GM15510 (cell line): ENCODE data around the gene RPTOR.

Experiments used
- POLR2A ChIP-seq: IDR thresholded peaks from 3 replicates; pipeline ENCODE4 v1.6.1; 2011; ENCODE audit warnings: borderline replicate concordance; ENCODE audit not compliant: insufficient read length; ENCODE audit errors: extremely low read depth

RPTOR gene

DNA sequence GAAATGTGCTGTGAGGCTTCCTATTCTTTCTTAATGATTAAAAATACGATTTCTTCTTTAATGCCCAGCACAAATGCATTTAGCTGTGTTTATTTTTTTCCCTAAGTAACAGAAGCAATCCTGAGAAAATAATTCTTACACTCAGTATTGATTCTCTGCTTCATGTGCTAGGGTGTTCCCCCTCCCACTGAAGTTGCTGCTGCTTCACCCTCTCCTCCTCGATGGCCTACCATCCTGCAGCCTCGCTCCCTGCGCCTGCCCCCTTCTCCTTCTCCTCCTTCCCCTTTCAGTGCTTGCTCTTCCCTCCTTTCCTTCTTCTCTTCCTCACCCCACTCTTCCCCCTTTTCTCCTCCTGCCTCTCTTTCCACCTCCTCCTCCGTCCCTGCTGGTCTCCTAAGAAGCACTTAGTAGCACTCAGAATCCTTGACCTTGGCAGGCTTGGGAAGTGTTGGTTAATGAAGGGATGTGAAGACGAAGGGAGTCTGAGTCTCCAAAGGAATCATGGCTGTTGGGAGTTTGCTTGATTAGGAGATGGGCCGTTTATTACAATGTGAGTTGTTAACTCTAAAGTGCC is 119.7 kb downstream of the RPTOR start:
- no peak for TF ChIP-seq POLR2A

- no peak for TF ChIP-seq POLR2A
Observed at GRCh38 chr17:80665792-80666191, 121.2 kb downstream of the RPTOR start.

DNA sequence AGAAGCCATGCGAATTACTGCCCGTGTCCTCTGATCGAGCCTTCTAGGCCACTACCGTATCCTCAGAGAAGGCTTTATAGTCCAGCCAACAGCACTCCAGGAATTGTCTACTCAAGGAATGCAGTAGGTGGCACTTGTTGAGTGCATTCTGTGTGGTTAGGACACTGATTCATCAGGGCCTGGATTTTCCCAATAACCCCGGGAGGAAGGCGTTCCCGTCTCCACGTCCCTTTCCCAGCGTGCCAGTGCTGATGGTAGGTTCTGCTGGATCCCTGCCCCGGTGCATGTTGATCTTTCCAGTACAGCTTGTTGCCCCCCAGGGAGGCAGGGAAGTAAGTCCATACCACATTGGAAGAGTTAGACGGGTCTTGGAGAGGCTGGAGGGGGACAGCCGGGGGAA is 122.2 kb downstream of the RPTOR start:
- no peak for TF ChIP-seq POLR2A

GRCh38 chr17:80667462-80668277 is 123.0 kb downstream of the RPTOR start:
- no peak for TF ChIP-seq POLR2A

DNA sequence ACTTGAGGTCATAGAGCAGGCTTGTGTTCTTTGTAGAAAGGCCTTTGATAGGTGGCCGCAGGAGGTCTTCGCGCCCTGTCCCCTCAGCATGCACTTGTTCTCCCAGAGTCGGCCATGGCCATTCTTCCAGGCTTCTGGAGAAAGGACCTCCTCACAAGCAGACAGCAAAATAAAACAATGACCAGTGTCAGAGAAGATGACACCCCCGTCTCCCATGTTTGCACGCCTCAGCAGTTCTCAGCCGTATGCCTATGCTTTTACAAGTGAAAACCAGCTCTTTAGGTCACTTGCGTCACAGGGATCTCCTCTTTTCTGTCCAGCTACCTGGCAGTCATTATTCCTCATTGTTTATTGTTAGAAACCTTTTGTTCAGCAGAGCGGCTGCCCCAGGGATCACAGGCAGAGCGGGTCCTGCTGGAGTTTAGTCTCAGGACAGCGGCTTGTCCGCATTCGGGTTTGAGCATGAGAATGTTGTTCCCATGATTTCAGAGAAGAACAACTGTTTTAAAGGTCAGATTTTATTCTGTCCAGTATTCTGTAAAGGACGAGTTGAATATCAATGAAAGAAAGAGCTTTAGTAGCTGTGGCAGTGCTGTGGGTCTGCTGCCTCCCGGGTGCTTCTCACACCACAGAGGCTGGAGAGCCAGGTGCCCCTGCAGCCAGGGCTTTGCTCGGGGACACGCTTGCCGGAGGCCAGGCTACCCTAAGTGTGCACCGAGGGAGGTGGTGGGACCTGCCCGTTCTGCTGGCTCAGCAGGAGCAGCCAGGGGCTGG is 123.9 kb downstream of the RPTOR start:
- no peak for TF ChIP-seq POLR2A

DNA sequence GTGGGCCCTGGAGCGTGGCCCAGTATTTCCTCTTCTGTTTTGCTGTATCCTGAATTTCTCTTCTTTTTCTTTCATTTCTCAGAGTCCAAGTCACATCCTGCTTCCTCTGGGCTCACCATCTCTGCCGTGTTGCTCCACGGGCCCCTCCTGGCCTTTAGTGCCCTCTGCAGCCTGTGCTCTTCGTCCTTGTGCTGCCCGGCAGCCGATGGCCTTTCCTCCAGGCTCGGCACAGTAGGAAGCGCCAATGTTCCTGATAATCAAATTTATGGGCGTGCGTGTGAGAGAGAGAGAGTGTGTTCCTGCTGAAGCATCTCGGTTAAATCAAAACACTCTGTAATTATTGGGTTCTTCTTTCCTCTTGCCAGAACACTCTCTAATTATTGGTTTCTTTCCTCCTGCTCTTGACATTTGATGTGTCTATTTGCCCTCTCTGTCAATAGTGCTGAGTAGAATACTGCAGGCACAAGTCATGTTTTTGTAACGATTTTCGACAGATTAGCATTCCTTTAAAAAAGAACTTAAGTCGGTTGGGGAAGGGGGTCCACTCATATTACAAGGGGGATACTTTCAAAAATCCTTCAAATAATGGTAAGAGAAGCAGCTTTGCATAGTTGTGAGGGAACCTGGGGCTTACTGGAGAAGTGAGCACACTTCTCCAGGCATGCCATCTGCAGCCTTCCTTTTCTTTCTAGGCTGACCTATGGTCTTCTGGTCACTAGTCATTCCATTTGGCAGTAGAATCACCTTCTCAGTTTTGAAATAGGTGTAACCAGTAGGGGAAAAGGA is 126.6 kb downstream of the RPTOR start:
- TF ChIP-seq POLR2A, result no peak

DNA sequence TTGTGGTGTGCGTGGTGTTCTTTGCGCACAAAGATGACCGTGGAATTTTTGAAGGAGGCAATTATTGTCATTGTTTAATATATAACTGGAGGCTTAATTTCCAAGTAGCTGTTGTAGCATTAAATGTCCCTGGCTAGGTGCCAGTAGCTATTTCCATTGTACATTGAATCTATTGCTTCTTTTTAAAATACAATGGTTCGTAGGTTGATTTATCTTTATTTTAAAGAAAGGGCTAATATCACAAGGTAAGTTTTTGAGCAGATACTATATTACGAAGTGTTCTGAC is 127.1 kb downstream of the RPTOR start:
- no peak for TF ChIP-seq POLR2A

DNA sequence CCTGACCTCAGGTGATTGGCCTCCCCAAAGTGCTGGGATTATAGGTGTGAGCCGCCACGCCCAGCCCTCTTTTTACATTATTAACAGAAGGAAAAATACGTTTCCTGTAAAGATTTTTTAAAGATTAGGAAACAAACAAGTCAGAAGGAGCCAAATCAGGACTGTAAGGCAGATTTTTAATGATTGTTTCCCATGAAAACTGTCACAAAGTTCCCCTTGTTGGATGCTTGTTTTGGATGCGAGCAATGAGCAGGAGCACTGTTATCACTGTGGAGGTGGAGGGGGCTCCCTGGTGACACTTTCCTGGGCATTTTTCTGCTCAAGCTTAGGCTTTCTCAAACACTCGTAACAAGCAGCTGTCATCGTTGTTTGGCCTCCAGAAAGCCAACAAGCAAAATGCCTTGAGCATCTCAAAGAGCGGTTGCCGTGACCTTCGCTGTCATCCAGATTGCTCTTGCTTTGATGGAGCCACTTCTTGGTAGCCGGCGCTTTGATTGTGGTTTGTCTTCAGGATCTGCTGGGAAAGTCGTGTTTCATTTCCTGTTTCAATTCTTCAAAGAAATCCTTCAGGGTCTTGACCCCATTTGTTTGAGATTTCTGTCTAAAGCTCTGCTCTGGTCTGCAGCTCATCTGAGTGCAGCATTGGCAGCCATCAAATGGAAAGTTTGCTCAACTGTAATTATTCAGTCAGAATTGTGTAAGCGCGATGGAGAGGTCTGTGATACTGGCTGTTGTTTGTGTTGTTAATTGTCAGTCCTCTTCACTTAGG is 128.7 kb downstream of the RPTOR start:
- TF ChIP-seq POLR2A, result no peak

- TF ChIP-seq POLR2A, result no peak
Observed at GRCh38 chr17:80675438-80676095, 130.9 kb downstream of the RPTOR start.

GRCh38 chr17:80676096-80676466 is 131.4 kb downstream of the RPTOR start:
- no peak for TF ChIP-seq POLR2A

- TF ChIP-seq POLR2A, result no peak
Observed at GRCh38 chr17:80676564-80676963, 131.9 kb downstream of the RPTOR start.

- no peak for TF ChIP-seq POLR2A
Observed at GRCh38 chr17:80677214-80677756, 132.6 kb downstream of the RPTOR start.

DNA sequence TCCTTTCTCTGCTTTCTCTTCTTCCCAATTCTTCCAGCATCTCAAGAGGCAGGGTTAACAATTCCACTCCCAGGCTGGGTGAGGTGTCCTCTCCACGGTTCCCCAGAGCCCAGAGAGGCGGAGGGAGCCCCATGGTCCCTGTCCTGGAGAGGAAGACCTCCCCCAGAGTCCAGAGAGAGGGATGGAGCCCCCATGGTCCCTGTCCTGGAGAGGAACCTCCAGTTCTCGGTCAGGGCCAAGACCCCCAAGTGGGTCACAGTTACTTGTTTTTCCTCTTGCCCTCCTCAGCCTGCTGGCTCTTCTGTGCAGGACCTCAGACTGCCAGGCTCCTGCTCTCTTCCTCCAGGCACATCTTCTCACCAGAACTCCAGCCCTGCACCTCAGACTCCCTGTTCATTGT is 135.2 kb downstream of the RPTOR start:
- no peak for TF ChIP-seq POLR2A

DNA sequence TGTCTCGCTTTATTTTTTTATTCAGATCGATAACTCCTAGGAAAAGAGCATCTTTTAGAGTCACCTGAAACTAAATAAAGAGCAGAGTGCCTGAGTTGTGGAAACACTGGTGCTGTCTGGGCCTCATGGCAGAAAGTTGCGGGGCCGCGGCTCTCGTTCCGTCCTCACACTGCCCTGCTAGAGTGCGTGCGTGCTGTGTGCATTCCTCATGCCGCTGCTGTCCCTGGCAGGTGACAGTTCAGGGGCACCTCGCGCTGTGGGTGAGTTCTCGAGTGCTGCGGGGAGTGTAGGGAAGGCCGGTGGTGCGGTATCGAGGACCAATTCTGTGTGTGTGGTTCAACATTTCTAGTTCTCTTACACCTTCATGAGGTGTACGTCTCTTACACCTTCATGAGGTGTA is 136.6 kb downstream of the RPTOR start:
- TF ChIP-seq POLR2A, result no peak
